Measurements from ENCODE around the gene GNG4. TPM values are rescaled to one million over a fixed set of nuclear protein-coding genes. Genes with fewer than 3 reads are reported as not detected.

Gene GNG4
- total and polyA plus RNA-seq, 2 donors (not counting 1 experiment from before 2014, with no cell fraction given) = 0.52 TPM; not detected in 1

- intact Hi-C loops (cut with micrococcal nuclease) = no loop called here
- Histone ChIP-seq H3K4me1 (ENCODE audit: control insufficient read depth in 2 of 2, insufficient read depth in 2 of 2, low read length in 2 of 2) (no peaks in the 10 kb centered on the region), H3K4me3 (ENCODE audit: control extremely low read depth in 1 of 5, extremely low read depth in 1 of 5, insufficient read depth in 1 of 5, low read depth in 2 of 5, low read length in 4 of 5) (no peak overlapping the region), H2AFZ (ENCODE audit: insufficient read depth, low read depth, low read length, poor library complexity, severe bottlenecking) (no peak overlapping the region), H3K27ac (ENCODE audit: low read length in 2 of 2) (no peak overlapping the region), H3K4me2 (replicated peaks; ENCODE audit: low read depth, low read length, poor library complexity, severe bottlenecking) (no peak overlapping the region), H3K79me2 (ENCODE audit: control insufficient read depth, insufficient read depth, low read length) (no peaks in the 10 kb centered on the region), H3K9me3 (ENCODE audit: control extremely low read depth in 1 of 3, control insufficient read depth in 2 of 3, insufficient read depth in 1 of 3, low read length in 2 of 3) (no peaks in the 10 kb centered on the region), H3K27me3 (replicated peaks in 1 of 4; ENCODE audit: control extremely low read depth in 1 of 4, control insufficient read depth in 3 of 4, insufficient read depth in 4 of 4, low read length in 3 of 4) (no peaks in the 10 kb centered on the region), H3K9ac (ENCODE audit: low read length) (no peak overlapping the region), H4K20me1 (ENCODE audit: control insufficient read depth, insufficient read depth, low read length, poor library complexity, severe bottlenecking) (no peaks in the 10 kb centered on the region), H3K36me3 (replicated peaks in 1 of 2; ENCODE audit: control extremely low read depth in 1 of 2, control insufficient read depth in 1 of 2, extremely low read depth in 1 of 2, insufficient read depth in 2 of 2, low read length in 1 of 2) (no peaks in the 10 kb centered on the region)
- Mint-ChIP-seq H3K9me3 (ENCODE audit: insufficient read depth) (no peaks in the 10 kb centered on the region), H3K27ac (no peak overlapping the region), H3K27me3 (peaks cover 26% of the 10 kb centered on the region), H3K4me1 (peaks cover 1% of the 10 kb centered on the region), H3K4me3 (no peak overlapping the region)
- TF ChIP-seq EZH2 (IDR thresholded peaks at IDR 0.05; ENCODE audit: borderline replicate concordance, insufficient read depth, low read depth, low read length, poor library complexity, severe bottlenecking) = no peak
- no peak for TF ChIP-seq CTCF (IDR thresholded peaks at IDR 0.05)
- CTCF ChIA-PET = interaction anchor here (0.8 kb wide), 1 partner anchor 12 kb away, joined by 3 read pairs; the partner anchor contains the start of gene B3GALNT2
- POLR2A ChIA-PET = no interaction called here
- ATAC-seq (ENCODE audit: low read depth) (no peak), DNase-seq (no peak)
- 89% methylated on average over 4 of the region's 6 CpGs for WGBS (ENCODE audit: insufficient coverage)
Measured at GRCh38 chr1:235516862-235517446, 132.6 kb downstream of the GNG4 start.

GRCh38 chr1:235515844-235516512 lies 133.6 kb downstream of the GNG4 start:
- H3K4me1 ChIP-seq (ENCODE audit: control insufficient read depth in 2 of 2, insufficient read depth in 2 of 2, low read length in 2 of 2) = no peaks in the 10 kb centered on the region
- H3K4me3 ChIP-seq (ENCODE audit: control extremely low read depth in 1 of 5, extremely low read depth in 1 of 5, insufficient read depth in 1 of 5, low read depth in 2 of 5, low read length in 4 of 5) = no peak overlapping the region
- H2AFZ ChIP-seq (ENCODE audit: insufficient read depth, low read depth, low read length, poor library complexity, severe bottlenecking) = no peak overlapping the region
- H3K27me3 ChIP-seq (replicated peaks in 1 of 4; ENCODE audit: control extremely low read depth in 1 of 4, control insufficient read depth in 3 of 4, insufficient read depth in 4 of 4, low read length in 3 of 4) = no peaks in the 10 kb centered on the region
- H3K4me2 ChIP-seq (replicated peaks; ENCODE audit: low read depth, low read length, poor library complexity, severe bottlenecking) = no peak overlapping the region
- POLR2A ChIA-PET = no interaction called here
- WGBS (ENCODE audit: insufficient coverage) = no CpG with 5 or more reads among the region's 5 CpGs
- CTCF ChIA-PET = interaction anchor here (0.5 to 3.0 kb wide), 2 partner anchors 11 to 456 kb away, joined by 3 to 21 read pairs; no protein-coding TSS in a partner anchor
- DNase-seq (no peak), ATAC-seq (ENCODE audit: low read depth) (no peak)
- no peaks in the 10 kb centered on the region for H3K36me3 ChIP-seq (replicated peaks in 1 of 2; ENCODE audit: control extremely low read depth in 1 of 2, control insufficient read depth in 1 of 2, extremely low read depth in 1 of 2, insufficient read depth in 2 of 2, low read length in 1 of 2)
- H4K20me1 ChIP-seq (ENCODE audit: control insufficient read depth, insufficient read depth, low read length, poor library complexity, severe bottlenecking) = no peaks in the 10 kb centered on the region
- intact Hi-C loops (cut with micrococcal nuclease) = no loop called here
- H3K9me3 ChIP-seq (ENCODE audit: control extremely low read depth in 1 of 3, control insufficient read depth in 2 of 3, insufficient read depth in 1 of 3, low read length in 2 of 3) = no peaks in the 10 kb centered on the region
- peaks cover 1% of the 10 kb centered on the region for H3K4me1 Mint-ChIP-seq
- no peak overlapping the region for H3K27ac Mint-ChIP-seq
- TF ChIP-seq EZH2 (IDR thresholded peaks at IDR 0.05; ENCODE audit: borderline replicate concordance, insufficient read depth, low read depth, low read length, poor library complexity, severe bottlenecking) (no peak), CTCF (IDR thresholded peaks at IDR 0.05) (no peak)
- H3K9ac ChIP-seq (ENCODE audit: low read length) = no peak overlapping the region
- H3K79me2 ChIP-seq (ENCODE audit: control insufficient read depth, insufficient read depth, low read length) = no peaks in the 10 kb centered on the region
- no peak overlapping the region for H3K27ac ChIP-seq (ENCODE audit: low read length in 2 of 2)
- H3K4me3 Mint-ChIP-seq = no peak overlapping the region
- H3K9me3 Mint-ChIP-seq (ENCODE audit: insufficient read depth) = no peaks in the 10 kb centered on the region
- peaks cover 33% of the 10 kb centered on the region for H3K27me3 Mint-ChIP-seq

Data from B cell (primary cell).